ENCODE data around the gene RPAIN.
"Not testable (repeated sequence)": the region's sequence is repeated elsewhere in the genome, so short reads cannot be mapped to it uniquely, and the experiment has no call there.

RPAIN gene

DNA sequence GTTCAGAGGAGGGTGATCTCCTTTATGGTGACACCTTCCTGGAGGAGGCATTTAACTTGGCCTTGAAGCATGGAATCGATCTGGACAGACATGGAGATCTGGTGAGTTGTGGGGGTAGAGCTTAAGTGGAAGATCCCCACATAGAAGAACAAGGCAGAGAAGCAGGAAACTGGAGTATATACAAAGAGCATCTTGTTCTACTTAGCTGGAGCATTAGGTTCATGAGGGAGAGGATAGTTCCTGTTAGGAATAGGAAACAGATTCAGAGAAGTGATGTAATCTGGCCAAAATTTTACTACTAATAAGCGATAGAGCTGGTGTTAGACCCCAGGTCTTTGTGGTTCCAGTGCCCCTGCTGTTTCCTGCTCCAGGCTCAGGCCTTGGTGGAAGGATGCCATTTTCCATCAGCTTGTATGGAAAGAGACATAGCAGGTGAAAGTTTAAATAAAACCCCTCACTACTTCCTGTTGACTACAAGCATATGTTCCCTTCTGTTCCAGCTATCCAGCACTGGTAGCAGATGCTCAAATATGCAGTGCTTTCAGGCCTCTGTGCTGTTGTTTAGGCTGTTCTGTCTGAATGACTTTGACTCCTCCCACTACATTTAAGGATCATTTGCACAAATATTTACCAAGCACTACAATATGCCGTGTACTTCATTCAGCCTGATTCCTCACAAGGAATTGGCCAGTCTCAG is 9.4 kb downstream of the RPAIN start:
- peak; percentile 20 for DNase-seq (ENCODE audit: low read depth)
- TF ChIP-seq CTCF (conservative IDR thresholded peaks at IDR 0.05; ENCODE audit: low read length), result no peak
- no peak overlapping the region for H3K4me3 ChIP-seq (ENCODE audit: low read length)

DNA sequence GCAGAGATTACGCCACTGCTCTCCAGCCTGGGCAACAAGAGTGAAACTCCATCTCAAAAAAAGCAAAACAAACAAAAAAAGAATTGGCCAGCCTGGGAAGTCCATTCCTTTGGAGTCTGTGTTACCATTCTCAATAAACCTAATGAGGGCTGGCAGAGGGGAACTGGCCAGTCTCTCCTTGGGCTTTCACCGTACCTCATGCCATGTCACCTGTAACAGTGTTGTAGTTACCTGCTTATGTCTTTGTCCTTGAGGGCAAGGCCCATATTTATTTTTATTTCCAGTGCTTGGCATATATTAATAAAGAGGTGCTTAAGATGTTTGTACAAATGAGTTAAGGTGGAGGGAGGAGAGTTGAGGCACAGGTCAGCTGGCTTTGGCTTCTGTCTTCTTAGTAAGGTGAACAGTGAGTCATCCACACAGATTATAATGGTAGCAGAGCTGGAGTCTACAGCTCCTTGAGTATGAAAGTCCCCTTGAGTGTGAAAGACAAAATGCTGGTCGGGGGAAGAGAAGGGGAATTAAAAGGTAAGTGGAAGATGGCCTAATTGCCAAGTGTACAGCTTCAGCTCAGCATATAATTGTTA is 10.5 kb downstream of the RPAIN start:
- TF ChIP-seq CTCF (conservative IDR thresholded peaks at IDR 0.05; ENCODE audit: low read length), result no peak
- no peak overlapping the region for H3K4me3 ChIP-seq (ENCODE audit: low read length)
- DNase-seq (ENCODE audit: low read depth), result no peak

DNA sequence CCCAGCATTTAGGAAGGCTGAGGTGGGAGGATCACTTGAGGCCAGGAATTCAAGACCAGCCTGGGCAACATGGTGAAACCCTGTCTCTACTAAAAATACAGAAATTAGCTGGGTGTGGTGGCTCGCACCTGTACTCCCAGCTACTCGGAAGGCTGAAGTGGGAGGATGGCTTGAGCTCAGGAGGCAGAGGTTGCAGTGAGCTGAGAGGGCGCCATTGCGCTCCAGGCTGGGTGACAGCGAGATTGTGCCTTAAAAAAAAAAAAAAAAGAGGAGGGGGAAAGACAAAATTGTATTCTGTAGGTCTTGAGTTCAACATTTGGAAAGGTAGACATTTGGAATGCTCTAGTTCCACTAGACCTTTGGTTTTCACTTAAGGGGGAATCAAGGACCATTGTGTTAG is 11.3 kb downstream of the RPAIN start:
- DNase-seq (ENCODE audit: low read depth); H3K4me3 ChIP-seq (ENCODE audit: low read length): not testable (repeated sequence)

DNA sequence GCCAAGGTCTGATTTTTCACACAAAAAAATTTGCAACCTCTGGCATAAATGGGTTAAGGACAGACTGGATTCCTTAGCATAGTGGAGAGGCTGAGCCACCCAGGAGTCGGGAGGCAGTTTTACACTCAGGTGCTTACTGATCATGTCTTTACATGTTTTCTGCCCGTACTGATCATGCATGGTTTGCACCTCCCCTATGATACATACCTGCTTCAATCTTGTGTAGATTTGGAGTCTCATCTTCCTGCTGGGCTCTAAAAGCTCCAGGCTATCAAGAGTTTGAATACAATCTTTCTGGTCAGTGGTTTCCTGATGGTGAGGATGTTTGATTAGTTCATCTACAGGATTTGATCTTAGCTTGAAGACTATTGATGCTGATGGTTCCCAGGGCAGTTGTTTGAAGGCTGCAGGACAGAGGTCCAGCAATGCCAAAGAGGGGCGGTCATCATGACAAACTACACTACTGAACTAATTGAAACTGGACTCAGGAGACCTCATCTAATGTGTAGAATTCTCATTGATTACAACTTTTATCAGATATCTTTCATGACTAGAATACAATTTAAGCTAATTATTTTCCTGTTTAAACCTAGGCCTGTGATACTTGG is 12.1 kb downstream of the RPAIN start:
- DNase-seq (ENCODE audit: low read depth), result no peak
- TF ChIP-seq CTCF (conservative IDR thresholded peaks at IDR 0.05; ENCODE audit: low read length), result no peak
- H3K4me3 ChIP-seq (ENCODE audit: low read length), result no peak overlapping the region

DNA sequence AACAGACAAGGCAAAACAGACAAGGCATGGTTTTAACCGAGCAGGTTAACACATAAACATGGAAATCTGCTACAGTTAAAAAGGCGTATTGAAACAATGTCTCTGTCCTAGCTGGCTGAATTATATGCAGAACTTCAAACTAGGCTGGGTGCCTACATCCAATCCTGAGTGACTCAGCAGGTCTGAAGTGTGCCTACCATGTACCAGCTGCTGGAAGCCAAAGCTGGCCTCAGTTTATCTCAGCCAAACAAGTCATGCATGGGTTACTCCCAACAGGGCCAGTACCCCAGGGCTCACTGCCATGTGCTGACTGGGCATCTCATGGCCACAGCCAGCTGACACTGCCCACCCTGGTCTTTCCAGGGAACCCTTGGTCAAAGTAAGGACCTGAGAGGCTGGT is 15.0 kb downstream of the RPAIN start:
- no peak overlapping the region for H3K4me3 ChIP-seq (ENCODE audit: low read length)
- no peak for TF ChIP-seq CTCF (conservative IDR thresholded peaks at IDR 0.05; ENCODE audit: low read length)
- no peak for DNase-seq (ENCODE audit: low read depth)

DNA sequence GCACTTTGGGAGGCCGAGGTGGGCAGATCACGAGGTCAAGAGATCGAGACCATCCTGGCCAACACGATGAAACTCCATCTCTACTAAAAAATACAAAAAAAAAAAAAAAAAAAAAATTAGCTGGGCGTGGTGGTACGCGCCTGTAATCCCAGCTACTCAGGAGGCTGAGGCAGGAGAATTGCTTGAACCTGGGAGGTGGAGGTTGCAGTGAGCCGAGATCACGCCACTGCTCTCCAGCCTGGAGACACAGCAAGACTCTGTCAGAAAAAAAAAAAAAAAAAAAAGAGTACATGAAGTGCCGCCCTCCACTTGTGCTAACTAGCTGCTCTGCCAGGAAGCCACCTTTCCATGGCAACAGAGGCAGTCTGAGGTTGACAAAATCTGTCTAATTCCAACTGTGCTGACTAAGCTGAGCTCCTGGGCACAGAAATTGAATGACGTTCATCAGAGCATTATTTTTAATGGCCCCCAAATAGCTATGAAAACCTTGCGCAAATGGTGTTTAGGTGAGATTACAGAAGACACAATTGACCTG is 15.9 kb downstream of the RPAIN start:
- DNase-seq (ENCODE audit: low read depth), result peak; percentile 12
- H3K4me3 ChIP-seq (ENCODE audit: low read length), result not testable (repeated sequence)

DNA sequence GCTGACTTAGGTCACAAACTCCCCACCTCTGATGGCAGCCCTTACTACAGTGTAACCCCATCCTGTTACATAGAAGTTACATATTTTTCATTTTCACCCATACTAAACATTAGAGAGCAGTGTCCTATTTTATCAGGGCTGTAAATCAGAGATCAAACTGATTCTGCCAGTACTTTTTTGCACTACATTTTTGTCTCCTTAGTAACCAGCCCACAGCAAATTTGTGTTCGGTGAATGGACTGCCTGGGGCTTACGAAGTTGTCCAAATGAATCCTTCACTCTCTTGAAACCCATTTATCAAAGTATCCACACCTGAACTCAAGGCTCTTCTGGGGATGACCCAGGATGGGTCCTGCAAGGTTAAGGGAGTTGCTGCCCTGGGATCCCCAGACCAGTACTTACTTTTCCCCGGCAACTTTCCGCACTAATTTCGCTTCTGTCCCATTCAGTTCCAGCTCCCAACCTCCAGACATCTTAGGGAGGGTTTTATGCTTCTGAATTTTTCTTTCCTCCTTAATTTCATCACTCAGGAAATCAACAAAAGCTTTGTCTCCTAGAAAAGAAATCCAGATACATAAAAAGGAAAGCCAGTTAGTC is 17.8 kb downstream of the RPAIN start:
- peak; percentile 29 for DNase-seq (ENCODE audit: low read depth)
- TF ChIP-seq CTCF (conservative IDR thresholded peaks at IDR 0.05; ENCODE audit: low read length), result no peak
- H3K4me3 ChIP-seq (ENCODE audit: low read length), result peak overlapping the region; percentile 83
